HepG2 (cell line): ENCODE measurements around the gene SULT6B1. TPM values are rescaled to one million over a fixed set of nuclear protein-coding genes. Genes with fewer than 3 reads are reported as not detected.

Source experiments
- ADNP ChIP-seq: sonication (generic); formaldehyde crosslinking; IDR thresholded peaks from 2 replicates; pipeline ENCODE4 v1.4.0; 2020; ENCODE audit warnings: missing genetic modification reagents
- CREB1 ChIP-seq, 2 experiments: fragments of 450-650 bp in 1 of 2; IDR thresholded peaks; 2 replicates each; pipeline ENCODE4 v1.6.1; 2016 to 2017; ENCODE audit warnings: control low read depth in 1 of 2, mild to moderate bottlenecking in 1 of 2, missing compliant biosample characterization in 1 of 2, missing genetic modification characterization in 1 of 2
- CREB3 ChIP-seq: sonication (generic); formaldehyde crosslinking; IDR thresholded peaks from 2 replicates; pipeline ENCODE4 v1.5.0; 2020; ENCODE audit warnings: missing genetic modification reagents
- MEF2D ChIP-seq: sonication (generic); formaldehyde crosslinking; IDR thresholded peaks from 2 replicates; pipeline ENCODE4 v1.5.1; 2020; ENCODE audit warnings: mild to moderate bottlenecking, missing genetic modification reagents
- RFX3 ChIP-seq: IDR thresholded peaks from 2 replicates; pipeline ENCODE4 v1.6.1; 2016; ENCODE audit warnings: missing biosample characterization, missing genetic modification reagents
- SALL1 ChIP-seq: sonication (generic); formaldehyde crosslinking; IDR thresholded peaks from 2 replicates; pipeline ENCODE4 v1.8.0; 2022; ENCODE audit warnings: mild to moderate bottlenecking, missing genetic modification reagents
- SNRNP70 ChIP-seq: fragments of 200-400 bp; formaldehyde crosslinking; IDR thresholded peaks from 2 replicates; pipeline ENCODE4 v1.6.1; 2017; ENCODE audit warnings: mild to moderate bottlenecking, low read depth, low read length, moderate library complexity
- STAT5B ChIP-seq: sonication (generic); formaldehyde crosslinking; IDR thresholded peaks from 2 replicates; pipeline ENCODE4 v1.4.0; 2020; ENCODE audit warnings: missing genetic modification reagents
- YY1 ChIP-seq: IDR thresholded peaks from 2 replicates; pipeline ENCODE4 v1.6.1; 2011; ENCODE audit warnings: low read length, low read depth, moderate library complexity, mild to moderate bottlenecking; ENCODE audit not compliant: insufficient read depth, insufficient replicate concordance
- ZBTB10 ChIP-seq: sonication (generic); formaldehyde crosslinking; IDR thresholded peaks from 2 replicates; pipeline ENCODE4 v1.4.0; 2020; ENCODE audit warnings: missing genetic modification reagents, borderline replicate concordance
- ZNF18 ChIP-seq: sonication (generic); formaldehyde crosslinking; IDR thresholded peaks from 2 replicates; pipeline ENCODE4 v1.8.0; 2022; ENCODE audit warnings: mild to moderate bottlenecking, missing genetic modification reagents; ENCODE audit not compliant: insufficient replicate concordance
- ZNF263 ChIP-seq: sonication (generic); formaldehyde crosslinking; IDR thresholded peaks from 2 replicates; pipeline ENCODE4 v1.4.0; 2020; ENCODE audit warnings: missing genetic modification reagents
- ZNF350 ChIP-seq: sonication (generic); formaldehyde crosslinking; IDR thresholded peaks from 2 replicates; pipeline ENCODE4 v1.4.0; 2020; ENCODE audit warnings: mild to moderate bottlenecking, low read depth, missing genetic modification reagents, borderline replicate concordance
- ZNF629 ChIP-seq: sonication (generic); formaldehyde crosslinking; conservative IDR thresholded peaks from 2 replicates; pipeline ENCODE4 v1.5.0; 2020; ENCODE audit warnings: missing genetic modification reagents
- ZNF850 ChIP-seq: sonication (generic); formaldehyde crosslinking; conservative IDR thresholded peaks from 2 replicates; pipeline ENCODE4 v1.9.0; 2021; ENCODE audit warnings: mild to moderate bottlenecking, missing genetic modification reagents
- polyA plus RNA-seq, 8 experiments: library from polyadenylated mRNA; depleted of rRNA in 3 of 8; stranded (reverse) in 7 of 8; unstranded in 1 of 8; fragments of >200 nt; fragmentation: Illumina TruSeq in 4 of 8; extraction: Trizol in 4 of 8; gene quantifications; 2 replicates each; pipeline versions ENCODE4 v1.2.1 to v1.2.3, GENCODE V29; 2011 to 2016; ENCODE audit warnings: low read depth in 4 of 8, missing spikeins in 1 of 8, mixed read lengths in 1 of 8; ENCODE audit not compliant: insufficient read depth in 1 of 8
- total RNA-seq, 5 experiments: library from RNA; depleted of rRNA; stranded (reverse); fragments of >200 nt; fragmentation: Illumina TruSeq; extraction: Trizol; gene quantifications; 2 replicates each; pipeline ENCODE4 v1.2.3, GENCODE V29; 2016; ENCODE audit warnings: low read depth in 1 of 5
- TF ChIP-seq, protein P1 (sequence below): sonication (generic); formaldehyde crosslinking; IDR thresholded peaks from 2 replicates; pipeline ENCODE4 v1.4.0; 2020; ENCODE audit warnings: low read depth, mild to moderate bottlenecking, missing genetic modification reagents
- TF ChIP-seq, protein P2 (sequence below): sonication (generic); formaldehyde crosslinking; IDR thresholded peaks from 2 replicates; pipeline ENCODE4 v1.5.0; 2020; ENCODE audit warnings: missing genetic modification reagents
- TF ChIP-seq, protein P3 (sequence below): sonication (generic); formaldehyde crosslinking; IDR thresholded peaks from 2 replicates; pipeline ENCODE4 v1.4.0; 2020; ENCODE audit warnings: missing genetic modification reagents

SULT6B1 gene
- total and polyA plus RNA-seq, 2 of the 13 experiments (the other 11 are each of a cell fraction or from before 2014, with no cell fraction given): not detected

- peak; percentile 91 for TF ChIP-seq ZNF18 (CRISPR knock-in tag)
- TF ChIP-seq ZBTB10: peak; percentile 95
- TF ChIP-seq CREB3: peak; percentile 90; the same call in 1 of the 2 replicates
- TF ChIP-seq RFX3 (CRISPR knock-in tag): no peak
- peak; percentile 92 for TF ChIP-seq SALL1 (CRISPR knock-in tag)
- peak; percentile 50 for TF ChIP-seq ZNF263
- no peak for TF ChIP-seq ADNP (CRISPR knock-in tag)
- peak; percentile 32 for TF ChIP-seq YY1
- TF ChIP-seq ZNF850: 0 out of 2 replicates have a peak, but pooled peaks have one; percentile 58
- TF ChIP-seq MEF2D (CRISPR knock-in tag): peak; percentile 44
- no peak; the same call in 1 of the 2 replicates for TF ChIP-seq ZNF350 (CRISPR knock-in tag)
- TF ChIP-seq, protein P1, sequence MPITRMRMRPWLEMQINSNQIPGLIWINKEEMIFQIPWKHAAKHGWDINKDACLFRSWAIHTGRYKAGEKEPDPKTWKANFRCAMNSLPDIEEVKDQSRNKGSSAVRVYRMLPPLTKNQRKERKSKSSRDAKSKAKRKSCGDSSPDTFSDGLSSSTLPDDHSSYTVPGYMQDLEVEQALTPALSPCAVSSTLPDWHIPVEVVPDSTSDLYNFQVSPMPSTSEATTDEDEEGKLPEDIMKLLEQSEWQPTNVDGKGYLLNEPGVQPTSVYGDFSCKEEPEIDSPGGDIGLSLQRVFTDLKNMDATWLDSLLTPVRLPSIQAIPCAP (CRISPR knock-in tag): 0 out of 2 replicates have a peak, but pooled peaks have one; percentile 24
- peak; percentile 63 for TF ChIP-seq CREB1 (IDR thresholded peaks at IDR 0.05)
- no peak for TF ChIP-seq CREB1 (CRISPR knock-in tag; IDR thresholded peaks at IDR 0.05)
- TF ChIP-seq, protein P2, sequence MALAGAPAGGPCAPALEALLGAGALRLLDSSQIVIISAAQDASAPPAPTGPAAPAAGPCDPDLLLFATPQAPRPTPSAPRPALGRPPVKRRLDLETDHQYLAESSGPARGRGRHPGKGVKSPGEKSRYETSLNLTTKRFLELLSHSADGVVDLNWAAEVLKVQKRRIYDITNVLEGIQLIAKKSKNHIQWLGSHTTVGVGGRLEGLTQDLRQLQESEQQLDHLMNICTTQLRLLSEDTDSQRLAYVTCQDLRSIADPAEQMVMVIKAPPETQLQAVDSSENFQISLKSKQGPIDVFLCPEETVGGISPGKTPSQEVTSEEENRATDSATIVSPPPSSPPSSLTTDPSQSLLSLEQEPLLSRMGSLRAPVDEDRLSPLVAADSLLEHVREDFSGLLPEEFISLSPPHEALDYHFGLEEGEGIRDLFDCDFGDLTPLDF (CRISPR knock-in tag): peak; percentile 78; the same call in 1 of the 2 replicates
- no peak for TF ChIP-seq SNRNP70
- TF ChIP-seq STAT5B (CRISPR knock-in tag): peak; percentile 46; the same call in 1 of the 2 replicates
- TF ChIP-seq ZNF629 (CRISPR knock-in tag): peak; percentile 29
- TF ChIP-seq, protein P3, sequence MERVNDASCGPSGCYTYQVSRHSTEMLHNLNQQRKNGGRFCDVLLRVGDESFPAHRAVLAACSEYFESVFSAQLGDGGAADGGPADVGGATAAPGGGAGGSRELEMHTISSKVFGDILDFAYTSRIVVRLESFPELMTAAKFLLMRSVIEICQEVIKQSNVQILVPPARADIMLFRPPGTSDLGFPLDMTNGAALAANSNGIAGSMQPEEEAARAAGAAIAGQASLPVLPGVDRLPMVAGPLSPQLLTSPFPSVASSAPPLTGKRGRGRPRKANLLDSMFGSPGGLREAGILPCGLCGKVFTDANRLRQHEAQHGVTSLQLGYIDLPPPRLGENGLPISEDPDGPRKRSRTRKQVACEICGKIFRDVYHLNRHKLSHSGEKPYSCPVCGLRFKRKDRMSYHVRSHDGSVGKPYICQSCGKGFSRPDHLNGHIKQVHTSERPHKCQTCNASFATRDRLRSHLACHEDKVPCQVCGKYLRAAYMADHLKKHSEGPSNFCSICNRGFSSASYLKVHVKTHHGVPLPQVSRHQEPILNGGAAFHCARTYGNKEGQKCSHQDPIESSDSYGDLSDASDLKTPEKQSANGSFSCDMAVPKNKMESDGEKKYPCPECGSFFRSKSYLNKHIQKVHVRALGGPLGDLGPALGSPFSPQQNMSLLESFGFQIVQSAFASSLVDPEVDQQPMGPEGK (CRISPR knock-in tag): no peak; the same call in 1 of the 2 replicates
These were observed 8.1 kb upstream of the SULT6B1 start, which contains the start of gene CEBPZOS (continued) for GRCh38 chr2:37196320-37197195.
